ENCODE measurements around the gene RRAS2.

- TF ChIP-seq CTCF (IDR thresholded peaks at IDR 0.05) (no peak), POLR2A (IDR thresholded peaks at IDR 0.05) (no peak)
These were observed 53.3 kb downstream of the RRAS2 start for GRCh38 chr11:14305649-14306048.

Measured in Peyer's patch (tissue), 4 donors.